ENCODE measurements around the gene PAGR1. TPM values are rescaled to one million over a fixed set of nuclear protein-coding genes. Genes with fewer than 3 reads are reported as not detected.

Gene PAGR1
- total and polyA plus RNA-seq, 2 of the 8 experiments (the other 6 are each of a cell fraction or from before 2014, with no cell fraction given): 35.4 to 56.4 TPM

DNA sequence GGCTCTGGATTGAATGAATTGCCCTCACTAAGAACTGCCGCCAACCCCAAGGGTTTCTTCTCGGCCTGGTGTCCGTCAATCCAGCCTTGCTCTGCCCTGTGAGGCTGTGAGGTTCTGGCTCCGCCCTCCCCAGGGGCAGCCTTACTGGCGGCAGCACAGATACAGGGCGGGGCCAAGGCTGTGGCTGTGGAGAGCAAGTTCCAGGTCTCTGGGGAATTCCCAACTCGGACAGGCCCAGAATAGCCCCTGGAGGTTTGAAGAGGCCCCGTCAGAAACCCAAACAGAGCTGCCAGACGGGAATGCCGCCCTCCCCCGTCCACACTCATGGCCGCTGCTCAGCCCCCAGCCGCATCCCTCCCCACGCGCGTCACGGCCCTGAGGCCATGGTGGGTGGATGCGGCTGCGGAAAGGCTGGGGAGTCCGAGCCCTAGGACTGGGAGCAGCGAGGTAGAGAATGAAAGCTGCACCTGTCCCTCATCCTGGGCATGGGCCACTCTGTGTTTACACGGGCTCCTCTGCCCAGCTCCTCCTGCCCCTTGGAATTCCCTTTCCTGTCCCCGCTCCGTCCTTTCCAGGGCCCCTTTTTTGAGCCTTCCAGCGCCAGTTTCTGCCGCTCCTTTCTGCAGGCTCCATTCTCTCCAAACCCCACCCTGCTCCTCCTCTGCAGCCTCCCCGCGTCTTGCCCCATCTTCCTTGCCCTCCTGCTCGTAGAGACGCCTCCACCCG lies 4.6 kb upstream of the PAGR1 start:
- H3K4me1 ChIP-seq (replicated peaks in 1 of 4; ENCODE audit: control insufficient read depth in 3 of 4, insufficient read depth in 4 of 4, low read length in 3 of 4): peaks cover 0 to 52% (median 42%) of the 10 kb centered on the region in 4 experiments; a peak in 6 of 7 replicates
- no peak overlapping the region for H2AFZ ChIP-seq (ENCODE audit: low read length)
- POLR2A ChIA-PET (ENCODE audit: partially characterized antibody): interaction anchor here (0.6 to 4.0 kb wide), 17 partner anchors 9 to 220 kb away, joined by 3 to 31 read pairs (median 4); partner anchors contain the start of genes CDIPT, KIF22, MVP and QPRT
- TF ChIP-seq SP1 (IDR thresholded peaks at IDR 0.05; ENCODE audit: low read depth, low read length) (peak; percentile 33; the same call in 1 of the 2 replicates), TAF1 (IDR thresholded peaks at IDR 0.05; ENCODE audit: low read depth, low read length) (peak; percentile 52), POLR2AphosphoS5 (IDR thresholded peaks at IDR 0.05; ENCODE audit: low read depth, low read length) (peak; percentile 83), CREB1 (IDR thresholded peaks at IDR 0.05) (no peak), HDAC2 (IDR thresholded peaks at IDR 0.05; ENCODE audit: borderline replicate concordance in 1 of 2, low read depth in 2 of 2, low read length in 2 of 2) (0 out of 4 replicates have a peak, but pooled peaks of 1 of the 2 experiments have one; percentile 60), KDM1A (IDR thresholded peaks at IDR 0.05; ENCODE audit: borderline replicate concordance, low read length) (no peak), SAP30 (IDR thresholded peaks at IDR 0.05; ENCODE audit: insufficient read depth, insufficient replicate concordance, low read length) (peak; percentile 75), TEAD4 (IDR thresholded peaks at IDR 0.05; ENCODE audit: low read depth, low read length) (0 out of 2 replicates have a peak, but pooled peaks have one; percentile 25), MAFK (IDR thresholded peaks at IDR 0.05; ENCODE audit: low read depth, low read length) (no peak), SIN3A (conservative IDR thresholded peaks at IDR 0.05 in 1 of 2, IDR thresholded peaks at IDR 0.05 in 1 of 2; ENCODE audit: low read depth in 1 of 2, low read length in 2 of 2) (peak; percentile 73 to 87)
- TF ChIP-seq, protein P1, sequence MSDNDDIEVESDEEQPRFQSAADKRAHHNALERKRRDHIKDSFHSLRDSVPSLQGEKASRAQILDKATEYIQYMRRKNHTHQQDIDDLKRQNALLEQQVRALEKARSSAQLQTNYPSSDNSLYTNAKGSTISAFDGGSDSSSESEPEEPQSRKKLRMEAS (IDR thresholded peaks at IDR 0.05): no peak

More for the DNA sequence above, 4.6 kb upstream of the PAGR1 start:
- peak overlapping the region; percentile 75 to 85 (median 82) for H3K4me3 ChIP-seq (ENCODE audit: extremely low read depth in 1 of 4, insufficient read depth in 2 of 4, low read depth in 3 of 4, low read length in 4 of 4)
- H3K79me2 ChIP-seq (ENCODE audit: control insufficient read depth in 1 of 2, insufficient read depth in 2 of 2, low read length in 2 of 2): peaks cover 7 to 30% of the 10 kb centered on the region in 2 experiments
- peak overlapping the region; percentile 65 for H3K4ac ChIP-seq (replicated peaks; ENCODE audit: insufficient read length, low read depth, low read length)
- no peak overlapping the region for H3K14ac ChIP-seq (ENCODE audit: insufficient read length)
- H3K23me2 ChIP-seq (ENCODE audit: low read depth, low read length): peaks cover 36% of the 10 kb centered on the region
- peak overlapping the region; percentile 19; the same call in 1 of the 2 replicates for H2BK12ac ChIP-seq (ENCODE audit: low read depth, low read length)
- H2BK120ac ChIP-seq (replicated peaks; ENCODE audit: low read depth, low read length): no peak overlapping the region
- H4K20me1 ChIP-seq (replicated peaks in 1 of 2; ENCODE audit: control insufficient read depth in 1 of 2, insufficient read depth in 2 of 2, low read length in 2 of 2): peaks cover 15 to 21% of the 10 kb centered on the region in 2 experiments
- H3K56ac ChIP-seq (replicated peaks; ENCODE audit: insufficient read length, low read depth, low read length): no peak overlapping the region
- peak overlapping the region; percentile 74 for H4K8ac ChIP-seq (ENCODE audit: extremely low read depth, insufficient read depth, low read length)
- FAIRE-seq (peak; percentile 94), DNase-seq (ENCODE audit: low read depth in 1 of 2, low spot score in 2 of 2) (peak; percentile 86 to 90)
- peak overlapping the region in 3 of 4 experiments; percentile 26 to 48 (median 45); a peak in 4 of 7 replicates for H3K9ac ChIP-seq (replicated peaks in 1 of 4; ENCODE audit: extremely low read depth in 1 of 4, low read depth in 3 of 4, low read length in 3 of 4)
- H3K36me3 ChIP-seq (ENCODE audit: control insufficient read depth in 2 of 4, insufficient read depth in 4 of 4, low read length in 3 of 4): peaks cover 6 to 25% (median 10%) of the 10 kb centered on the region in 4 experiments
- H3K9me3 ChIP-seq (ENCODE audit: insufficient read depth in 2 of 2, low read depth in 1 of 2, low read length in 1 of 2): no peaks in the 10 kb centered on the region
- H2BK15ac ChIP-seq (ENCODE audit: low read length): no peak overlapping the region; the same call in 1 of the 2 replicates
- CTCF ChIA-PET (ENCODE audit: partially characterized antibody): interaction anchor here (1.1 kb wide), 1 partner anchor 37 kb away, joined by 5 read pairs; no protein-coding TSS in a partner anchor
- no peaks in the 10 kb centered on the region; the same call in 1 of the 2 replicates for H3K79me1 ChIP-seq (ENCODE audit: low read depth, low read length)
- peak overlapping the region; percentile 65 for H3K18ac ChIP-seq (ENCODE audit: extremely low read depth, low read length)
- peak overlapping the region; percentile 64 for H3K27ac ChIP-seq (ENCODE audit: low read depth, low read length)
- H3K4me2 ChIP-seq (ENCODE audit: insufficient read depth in 1 of 2, low read depth in 2 of 2, low read length in 2 of 2): peak overlapping the region; percentile 91 to 92
- H4K91ac ChIP-seq (replicated peaks; ENCODE audit: insufficient read length, low read length): peak overlapping the region; percentile 90
- 1% methylated on average over 31 of the region's 31 CpGs; no CpG with 5 or more reads in 1 of the 2 experiments for WGBS, 2 experiments (ENCODE audit: extremely low coverage in 1 of 2, insufficient coverage in 1 of 2, insufficient read length in 1 of 2, insufficient replicate concordance in 2 of 2, low coverage in 1 of 2, low lambda C conversion rate in 2 of 2, missing lambda C conversion rate in 1 of 2)
- H3K27me3 ChIP-seq (replicated peaks in 1 of 4; ENCODE audit: control insufficient read depth in 3 of 4, extremely low read depth in 1 of 4, insufficient read depth in 3 of 4, low read length in 3 of 4): no peaks in the 10 kb centered on the region
- H2AK5ac ChIP-seq (ENCODE audit: low read depth, low read length): no peak overlapping the region
- H3K23ac ChIP-seq (ENCODE audit: insufficient read length): no peak overlapping the region
- H2BK5ac ChIP-seq (ENCODE audit: low read depth, low read length): peak overlapping the region; percentile 92; the same call in 1 of the 2 replicates
- H4K5ac ChIP-seq (ENCODE audit: insufficient read length, low read depth, low read length): peak overlapping the region; percentile 73
- no peak overlapping the region for H2BK20ac ChIP-seq (ENCODE audit: low read length)
